IMR-90 (cell line): ENCODE data around the gene ANGEL1. TPM values are rescaled to one million over a fixed set of nuclear protein-coding genes. Genes with fewer than 3 reads are reported as not detected.

ENCODE experiments used
- ATAC-seq: fragments of 200-7000 bp; cut with Tn5 transposase; 2 replicates; pipeline ENCODE4 v1.9.1; 2020; ENCODE audit warnings: low read depth, mild to moderate bottlenecking, moderate library complexity
- BruUV-seq: library from RNA; stranded (reverse); fragments of 400-500 nt; replicated peaks from 2 replicates; lab custom pipeline; 2021; lab: Mats Ljungman, UMichigan
- CTCF ChIA-PET: fragments of 300-600 bp; formaldehyde crosslinking; extraction: SDS; loops from one replicate; lab custom pipeline; 2021; ENCODE audit warnings: antibody characterized with exemption; lab: Yijun Ruan, JAX
- POLR2A ChIA-PET: fragments of 300-600 bp; sonication (Branson Sonifier 250); formaldehyde crosslinking; loops from one replicate; lab custom pipeline; 2022; ENCODE audit warnings: antibody characterized with exemption; ENCODE audit not compliant: unreplicated experiment; lab: Charles Lee
- DNase-seq: peaks from one replicate; pipeline ENCODE4 v3.0.0; 2013
- H2AFZ ChIP-seq: replicated peaks from 2 replicates; pipeline ENCODE3; 2013; ENCODE audit warnings: low read length, mild to moderate bottlenecking; ENCODE audit not compliant: poor library complexity
- H2AK5ac ChIP-seq: 2 replicates; pipeline ENCODE4 v1.6.1; 2013; ENCODE audit warnings: low read depth, low read length, inconsistent platforms
- H2AK9ac ChIP-seq: replicated peaks from 2 replicates; pipeline ENCODE3; 2013; ENCODE audit warnings: mild to moderate bottlenecking, low read depth, low read length, moderate library complexity; ENCODE audit not compliant: poor library complexity
- H2BK120ac ChIP-seq: 2 replicates; pipeline ENCODE4 v1.6.1; 2013; ENCODE audit warnings: low read depth, low read length, inconsistent platforms
- H2BK15ac ChIP-seq: 3 replicates; pipeline ENCODE4 v1.6.1; 2013; ENCODE audit warnings: low read depth, low read length, inconsistent platforms
- H2BK20ac ChIP-seq: 2 replicates; pipeline ENCODE4 v1.6.1; 2013; ENCODE audit warnings: low read depth, mild to moderate bottlenecking, inconsistent platforms, low read length, moderate library complexity
- H2BK5ac ChIP-seq: 2 replicates; pipeline ENCODE4 v1.6.1; 2013; ENCODE audit warnings: mild to moderate bottlenecking, low read depth, low read length, inconsistent platforms; ENCODE audit not compliant: poor library complexity, severe bottlenecking
- H3K14ac ChIP-seq: replicated peaks from 2 replicates; pipeline ENCODE4 v1.6.1; 2013; ENCODE audit warnings: low read depth, low read length, inconsistent platforms
- H3K18ac ChIP-seq: 2 replicates; pipeline ENCODE4 v1.6.1; 2013; ENCODE audit warnings: low read depth, low read length, control low read depth
- H3K23ac ChIP-seq: 2 replicates; pipeline ENCODE4 v1.6.1; 2013; ENCODE audit warnings: low read depth, low read length, inconsistent platforms
- H3K27ac ChIP-seq: 2 replicates; pipeline ENCODE4 v1.5.1; 2013; ENCODE audit warnings: mild to moderate bottlenecking, control low read depth, low read length; ENCODE audit not compliant: insufficient read depth
- H3K27me3 ChIP-seq: 2 replicates; pipeline ENCODE4 v1.6.1; 2013; ENCODE audit warnings: low read length; ENCODE audit not compliant: control insufficient read depth, insufficient read depth
- H3K36me3 ChIP-seq: 2 replicates; pipeline ENCODE4 v1.6.1; 2013; ENCODE audit warnings: low read length, mixed read lengths; ENCODE audit not compliant: control insufficient read depth, insufficient read depth
- H3K4ac ChIP-seq: 2 replicates; pipeline ENCODE4 v1.6.1; 2013; ENCODE audit warnings: low read depth, low read length, inconsistent platforms
- H3K4me1 ChIP-seq: 2 replicates; pipeline ENCODE4 v1.6.1; 2013; ENCODE audit warnings: low read length, mixed read lengths; ENCODE audit not compliant: control insufficient read depth, insufficient read depth
- H3K4me2 ChIP-seq: 2 replicates; pipeline ENCODE4 v1.6.1; 2013; ENCODE audit warnings: low read depth, mild to moderate bottlenecking, control low read depth, low read length, moderate library complexity
- H3K4me3 ChIP-seq: 2 replicates; pipeline ENCODE4 v1.5.1; 2013; ENCODE audit warnings: low read depth, mild to moderate bottlenecking, control low read depth, low read length, moderate library complexity; ENCODE audit not compliant: insufficient read depth
- H3K56ac ChIP-seq: 2 replicates; pipeline ENCODE4 v1.6.1; 2013; ENCODE audit warnings: low read length, inconsistent platforms; ENCODE audit not compliant: insufficient read depth; ENCODE audit errors: extremely low read depth
- H3K79me1 ChIP-seq, 2 experiments: 2 replicates each; pipeline ENCODE4 v1.6.1; 2013; ENCODE audit warnings: low read length in 2 of 2, inconsistent platforms in 1 of 2, low read depth in 1 of 2
- H3K9ac ChIP-seq: 2 replicates; pipeline ENCODE4 v1.6.1; 2013; ENCODE audit warnings: low read depth, low read length, control low read depth
- H3K9me1 ChIP-seq: 2 replicates; pipeline ENCODE4 v1.6.1; 2013; ENCODE audit warnings: low read length, inconsistent platforms; ENCODE audit not compliant: insufficient read depth
- H3K9me3 ChIP-seq: 2 replicates; pipeline ENCODE4 v1.6.1; 2013; ENCODE audit warnings: low read length; ENCODE audit not compliant: control insufficient read depth, insufficient read depth
- H4K20me1 ChIP-seq: 2 replicates; pipeline ENCODE4 v1.6.1; 2013; ENCODE audit warnings: low read length, inconsistent platforms; ENCODE audit not compliant: insufficient read depth
- H4K5ac ChIP-seq: 2 replicates; pipeline ENCODE4 v1.6.1; 2013; ENCODE audit warnings: mild to moderate bottlenecking, low read depth, low read length, control low read depth
- H4K8ac ChIP-seq, 2 experiments: 2 replicates each; pipeline ENCODE4 v1.6.1; 2013; ENCODE audit warnings: low read depth in 2 of 2, low read length in 2 of 2, control low read depth in 1 of 2, inconsistent platforms in 1 of 2
- H4K91ac ChIP-seq: 2 replicates; pipeline ENCODE4 v1.6.1; 2013; ENCODE audit warnings: low read depth, low read length, inconsistent platforms; ENCODE audit not compliant: insufficient read depth
- BHLHE40 ChIP-seq: fragments of 150-350 bp; IDR thresholded peaks from 2 replicates; pipeline ENCODE4 v1.6.1; 2016; ENCODE audit warnings: mild to moderate bottlenecking, low read depth, low read length
- CEBPB ChIP-seq: IDR thresholded peaks from 2 replicates; pipeline ENCODE4 v1.6.1; 2012; ENCODE audit warnings: low read depth, low read length, improper control_type of control experiment
- CHD1 ChIP-seq: IDR thresholded peaks from 2 replicates; pipeline ENCODE4 v1.6.1; 2012; ENCODE audit warnings: low read depth, low read length, improper control_type of control experiment
- CTCF ChIP-seq: conservative IDR thresholded peaks from 2 replicates; pipeline ENCODE4 v1.5.1; 2012; ENCODE audit warnings: mild to moderate bottlenecking, low read depth, low read length, improper control_type of control experiment
- ELK1 ChIP-seq: fragments of 150-350 bp; IDR thresholded peaks from 2 replicates; pipeline ENCODE4 v1.6.1; 2016; ENCODE audit warnings: low read depth, mild to moderate bottlenecking, low read length, moderate library complexity, borderline replicate concordance
- FOS ChIP-seq: fragments of 150-350 bp; IDR thresholded peaks from 2 replicates; pipeline ENCODE4 v1.6.1; 2016; ENCODE audit warnings: low read depth, low read length
- MAFK ChIP-seq: IDR thresholded peaks from 2 replicates; pipeline ENCODE4 v1.6.1; 2012; ENCODE audit warnings: low read depth, low read length, improper control_type of control experiment
- MAZ ChIP-seq: IDR thresholded peaks from 2 replicates; pipeline ENCODE4 v1.6.1; 2012; ENCODE audit warnings: low read depth, mild to moderate bottlenecking, low read length, improper control_type of control experiment, moderate library complexity, borderline replicate concordance
- MXI1 ChIP-seq: IDR thresholded peaks from 2 replicates; pipeline ENCODE4 v1.6.1; 2012; ENCODE audit warnings: low read depth, mild to moderate bottlenecking, low read length, moderate library complexity, borderline replicate concordance
- NFE2L2 ChIP-seq: fragments of 150-350 bp; IDR thresholded peaks from 2 replicates; pipeline ENCODE4 v1.6.1; 2016; ENCODE audit warnings: low read depth, mild to moderate bottlenecking, low read length
- POLR2A ChIP-seq: IDR thresholded peaks from 2 replicates; pipeline ENCODE4 v1.6.1; 2012; ENCODE audit warnings: mild to moderate bottlenecking, low read depth, low read length
- RAD21 ChIP-seq: IDR thresholded peaks from 2 replicates; pipeline ENCODE4 v1.6.1; 2012; ENCODE audit warnings: low read length, improper control_type of control experiment
- RCOR1 ChIP-seq: IDR thresholded peaks from 2 replicates; pipeline ENCODE4 v1.6.1; 2012; ENCODE audit warnings: mild to moderate bottlenecking, low read length, improper control_type of control experiment; ENCODE audit not compliant: insufficient replicate concordance
- RFX5 ChIP-seq: IDR thresholded peaks from 2 replicates; pipeline ENCODE4 v1.8.0; 2012; ENCODE audit warnings: low read depth, mild to moderate bottlenecking, low read length, moderate library complexity
- SMC3 ChIP-seq: fragments of 150-350 bp; IDR thresholded peaks from 2 replicates; pipeline ENCODE4 v1.6.1; 2016; ENCODE audit warnings: low read depth, mild to moderate bottlenecking, antibody characterized with exemption, low read length, moderate library complexity
- USF2 ChIP-seq: fragments of 150-350 bp; IDR thresholded peaks from 2 replicates; pipeline ENCODE4 v1.6.1; 2017; ENCODE audit warnings: mild to moderate bottlenecking, antibody characterized with exemption, low read length, low read depth
- WGBS, 2 experiments: methylation state at CpG; one replicate each; pipeline versions ENCODE4 v1.1.5 to v1.1.7; 2013; ENCODE audit warnings: missing lambda C conversion rate in 2 of 2; ENCODE audit not compliant: insufficient read length in 1 of 2; ENCODE audit errors: extremely low coverage in 2 of 2; 5-methylcytosine and 5-hydroxymethylcytosine counted together
- dilution Hi-C: fragments of 300-500 bp; cut with HindIII; formaldehyde crosslinking; loops from one replicate; pipeline ENCODE4 v1.14.3; 2018; ENCODE audit warnings: low sequenced_read_pairs; ENCODE audit not compliant: unreplicated experiment
- in situ Hi-C: fragments of 300-500 bp; cut with MboI; formaldehyde crosslinking; loops from 3 replicates; pipeline ENCODE4 v1.14.3; 2019; ENCODE audit warnings: low sequenced_read_pairs, inconsistent platforms, mixed read lengths
- intact Hi-C: fragments of 100-400 bp; cut with micrococcal nuclease; formaldehyde crosslinking; loops from 2 replicates; pipeline ENCODE4 v1.10.0; 2022
- polyA plus RNA-seq, 3 experiments: library from polyadenylated mRNA; depleted of rRNA; stranded (reverse); fragments of >200 nt; gene quantifications; 2 replicates each; pipeline ENCODE4 v1.2.3, GENCODE V29; 2012; ENCODE audit warnings: low replicate concordance in 1 of 3
- total RNA-seq: library from RNA; depleted of rRNA; stranded (reverse); fragments of >200 nt; gene quantifications from 2 replicates; pipeline ENCODE4 v1.2.3, GENCODE V29; 2012

The ANGEL1 gene
- total and polyA plus RNA-seq, 2 of the 4 experiments (the other 2 are of a cell fraction) = 4.1 to 10.0 TPM

- H2AFZ ChIP-seq = no peak overlapping the region
- in situ Hi-C loops (no loop called here), dilution Hi-C loops (no loop called here), intact Hi-C loops (no loop called here)
- no peaks in the 10 kb centered on the region for H3K79me1 ChIP-seq
- H2BK20ac ChIP-seq = no peak overlapping the region
- CTCF ChIA-PET = no interaction called here
- H3K9me1 ChIP-seq = no peaks in the 10 kb centered on the region; the same call in 1 of the 2 replicates
- no peaks in the 10 kb centered on the region for H3K9me3 ChIP-seq
- no peaks in the 10 kb centered on the region for H3K27me3 ChIP-seq
- H4K8ac ChIP-seq = no peak overlapping the region
- H3K36me3 ChIP-seq = peaks cover 8% of the 10 kb centered on the region; the same call in 1 of the 2 replicates
- H2BK5ac ChIP-seq = no peak overlapping the region
- no peak overlapping the region for H3K18ac ChIP-seq
- peaks cover 6% of the 10 kb centered on the region for H3K4me1 ChIP-seq
- TF ChIP-seq CHD1 = no peak
- TF ChIP-seq USF2 = no peak
- TF ChIP-seq MXI1 = no peak
- no peak for TF ChIP-seq SMC3
- TF ChIP-seq NFE2L2 = no peak
- TF ChIP-seq FOS = no peak
- TF ChIP-seq POLR2A = no peak
- TF ChIP-seq CTCF = no peak
- no peak for TF ChIP-seq ELK1
- no peak for TF ChIP-seq MAFK
- TF ChIP-seq RAD21 = no peak
- TF ChIP-seq RCOR1 = no peak
- no peak for TF ChIP-seq RFX5
- TF ChIP-seq BHLHE40 = no peak
- no peak for TF ChIP-seq CEBPB
- no peak for TF ChIP-seq MAZ
- H2AK9ac ChIP-seq = no peak overlapping the region
- H3K56ac ChIP-seq = no peak overlapping the region
- no peak overlapping the region for H3K23ac ChIP-seq
- H3K4me2 ChIP-seq = no peak overlapping the region
- no peak for ATAC-seq
- H3K4ac ChIP-seq = no peak overlapping the region
- H3K4me3 ChIP-seq = no peak overlapping the region
- no peak for DNase-seq
- no peak overlapping the region for H2BK15ac ChIP-seq
- no TSS peak for BruUV-seq
- no peak overlapping the region for H2AK5ac ChIP-seq
- 100% methylated on average over 5 of the region's 16 CpGs; no CpG with 5 or more reads in 1 of the 2 experiments for WGBS, 2 experiments
- no peak overlapping the region for H2BK120ac ChIP-seq
- no peak overlapping the region for H3K27ac ChIP-seq
- H4K91ac ChIP-seq = no peak overlapping the region
- POLR2A ChIA-PET = no interaction called here
- H4K20me1 ChIP-seq = no peaks in the 10 kb centered on the region
- no peak overlapping the region for H3K14ac ChIP-seq
- no peak overlapping the region for H4K5ac ChIP-seq
- no peak overlapping the region for H3K9ac ChIP-seq
These were observed 34.0 kb downstream of the ANGEL1 start for GRCh38 chr14:76778546-76779215.
